Sigmoid colon (tissue), 7 donors: ENCODE measurements around the gene ZBED4. TPM values are rescaled to one million over a fixed set of nuclear protein-coding genes. Genes with fewer than 3 reads are reported as not detected.
"Not testable (repeated sequence)": the region's sequence is repeated elsewhere in the genome, so short reads cannot be mapped to it uniquely, and the experiment has no call there.

ENCODE experiments used
- DNase-seq: peaks from one replicate; pipeline ENCODE4 v3.0.0-alpha.2; 2019
- H3K27ac ChIP-seq, 4 donors: fragments of 200-600 bp; sonication (generic); one replicate each; pipeline ENCODE4 v1.5.1; 2016 to 2019; ENCODE audit warnings: mild to moderate bottlenecking in 1 of 4
- H3K27me3 ChIP-seq, 3 donors: fragments of 200-600 bp; sonication (generic); one replicate each; pipeline ENCODE4 v1.5.1; 2019; ENCODE audit warnings: mild to moderate bottlenecking in 1 of 3
- H3K36me3 ChIP-seq, 4 donors: fragments of 200-600 bp; sonication (generic); one replicate each; pipeline ENCODE4 v1.5.1; 2016 to 2019
- H3K4me1 ChIP-seq, 4 donors: fragments of 200-600 bp; sonication (generic); one replicate each; pipeline ENCODE4 v1.5.1; 2017 to 2019
- H3K4me3 ChIP-seq, 4 donors: fragments of 200-600 bp; sonication (generic); one replicate each; pipeline ENCODE4 v1.5.1; 2017 to 2019; ENCODE audit warnings: mild to moderate bottlenecking in 2 of 4, moderate library complexity in 1 of 4
- H3K9me3 ChIP-seq, 4 donors: fragments of 200-600 bp in 3 of 4; sonication (generic) in 3 of 4; one replicate each; pipeline versions ENCODE4 v1.5.1 to v1.6.1; 2013 to 2019
- EP300 ChIP-seq, 4 donors: sonication (generic); formaldehyde crosslinking; IDR thresholded peaks; one replicate each; pipeline ENCODE4 v1.6.1; 2017; ENCODE audit warnings: antibody characterized with exemption in 4 of 4
- POLR2A ChIP-seq, 2 donors: fragments of 450-650 bp; IDR thresholded peaks; one replicate each; pipeline ENCODE4 v1.6.1; 2016; ENCODE audit warnings: antibody characterized with exemption in 2 of 2, mild to moderate bottlenecking in 2 of 2, moderate library complexity in 2 of 2
- POLR2AphosphoS5 ChIP-seq, 4 donors: sonication (generic); formaldehyde crosslinking; IDR thresholded peaks; one replicate each; pipeline ENCODE4 v1.6.1; 2017; ENCODE audit warnings: antibody characterized with exemption in 4 of 4
- WGBS, 2 donors: extraction: QIAGEN DNeasy Blood & Tissue Kit; methylation state at CpG; one replicate each; pipeline ENCODE4 v1.1.7; 2013; 5-methylcytosine and 5-hydroxymethylcytosine counted together
- intact Hi-C: fragments of 100-400 bp; cut with DNase I; formaldehyde crosslinking; loops from one replicate; pipeline ENCODE4 v1.15.1; 2023
- polyA plus RNA-seq, 3 donors: library from polyadenylated mRNA; stranded (reverse); fragments of 200-250 nt; gene quantifications; one replicate each; pipeline ENCODE4 v1.2.3, GENCODE V29; 2013
- total RNA-seq, 4 donors: library from RNA; depleted of rRNA; stranded (reverse); fragments of >200 nt; gene quantifications; one replicate each; pipeline ENCODE4 v1.1.0, GENCODE V29; 2016
- TF ChIP-seq, protein P1 (sequence below), 4 experiments: fragments of 450-650 bp in 3 of 4; fragments of 200-600 bp in 1 of 4; IDR thresholded peaks; one replicate each; pipeline ENCODE4 v1.5.1; 2016 to 2019; ENCODE audit warnings: antibody characterized with exemption in 4 of 4, mild to moderate bottlenecking in 3 of 4, moderate library complexity in 2 of 4
- donor health status: healthy with polysubstance abuse.
- donor health status: Bipolar disorder and iron deficiency.
- donor health status: healthy.

Gene ZBED4
- total and polyA plus RNA-seq, 7 donors: 2.4 to 10.5 (median 4.6) TPM

DNA sequence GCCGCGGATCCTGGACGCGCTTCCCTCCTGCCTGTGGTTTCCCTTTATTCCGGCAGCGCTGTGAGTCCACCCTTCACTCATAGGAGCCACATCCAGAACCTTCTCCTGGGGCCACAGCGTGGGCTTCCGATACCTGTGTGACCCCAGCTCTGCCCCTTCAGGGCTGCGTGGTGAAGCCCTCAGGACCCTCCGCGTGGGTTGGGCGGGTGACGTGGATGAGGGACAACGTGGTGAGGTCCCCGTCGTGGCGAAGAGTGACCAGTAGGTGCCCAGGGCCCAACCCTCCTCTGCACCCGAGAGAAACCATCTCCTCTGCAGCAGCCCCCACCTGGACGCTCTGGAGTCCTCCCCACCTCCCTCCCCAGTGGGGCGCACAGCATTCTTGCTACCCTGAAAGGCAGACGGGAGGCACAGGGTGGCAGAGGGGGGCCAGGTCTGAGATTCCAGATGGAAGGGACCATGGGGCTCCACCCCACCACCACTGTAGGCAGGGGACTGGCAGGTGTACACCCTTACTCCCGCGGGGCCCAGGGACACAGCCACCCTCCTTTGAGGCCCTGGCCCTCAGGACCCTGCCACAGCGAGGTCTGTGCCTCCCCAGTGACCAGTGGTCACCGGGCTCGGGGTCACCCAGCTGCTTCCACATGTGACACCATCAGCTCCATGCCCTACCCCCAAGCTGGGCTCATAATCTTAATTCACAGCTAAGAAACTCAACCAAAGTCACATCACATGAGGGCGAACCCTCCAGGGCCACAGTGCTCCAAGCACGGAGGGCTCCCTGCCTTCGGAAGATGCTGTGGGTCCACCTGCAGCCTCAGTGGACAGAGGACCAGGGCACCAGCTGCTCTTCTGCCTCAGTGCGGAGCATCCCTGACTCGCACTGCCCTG lies 3.4 kb upstream of the ZBED4 start:
- Histone ChIP-seq H3K27ac (no peak overlapping the region), H3K36me3 (no peaks in the 10 kb centered on the region), H3K9me3 (no peaks in the 10 kb centered on the region), H3K4me1 (peaks cover 0 to 47% (median 38%) of the 10 kb centered on the region in 4 donors), H3K4me3 (peak overlapping the region in 2 of 4 donors; percentile 63 to 67), H3K27me3 (peaks cover 16 to 39% (median 26%) of the 10 kb centered on the region in 3 donors)
- TF ChIP-seq, protein P1, sequence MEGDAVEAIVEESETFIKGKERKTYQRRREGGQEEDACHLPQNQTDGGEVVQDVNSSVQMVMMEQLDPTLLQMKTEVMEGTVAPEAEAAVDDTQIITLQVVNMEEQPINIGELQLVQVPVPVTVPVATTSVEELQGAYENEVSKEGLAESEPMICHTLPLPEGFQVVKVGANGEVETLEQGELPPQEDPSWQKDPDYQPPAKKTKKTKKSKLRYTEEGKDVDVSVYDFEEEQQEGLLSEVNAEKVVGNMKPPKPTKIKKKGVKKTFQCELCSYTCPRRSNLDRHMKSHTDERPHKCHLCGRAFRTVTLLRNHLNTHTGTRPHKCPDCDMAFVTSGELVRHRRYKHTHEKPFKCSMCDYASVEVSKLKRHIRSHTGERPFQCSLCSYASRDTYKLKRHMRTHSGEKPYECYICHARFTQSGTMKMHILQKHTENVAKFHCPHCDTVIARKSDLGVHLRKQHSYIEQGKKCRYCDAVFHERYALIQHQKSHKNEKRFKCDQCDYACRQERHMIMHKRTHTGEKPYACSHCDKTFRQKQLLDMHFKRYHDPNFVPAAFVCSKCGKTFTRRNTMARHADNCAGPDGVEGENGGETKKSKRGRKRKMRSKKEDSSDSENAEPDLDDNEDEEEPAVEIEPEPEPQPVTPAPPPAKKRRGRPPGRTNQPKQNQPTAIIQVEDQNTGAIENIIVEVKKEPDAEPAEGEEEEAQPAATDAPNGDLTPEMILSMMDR (IDR thresholded peaks at IDR 0.05): no peak
- TF ChIP-seq POLR2AphosphoS5 (IDR thresholded peaks at IDR 0.05) (no peak), POLR2A (IDR thresholded peaks at IDR 0.05) (no peak), EP300 (IDR thresholded peaks at IDR 0.05) (no peak)
- DNase-seq: no peak
- intact Hi-C loops: loop anchor here (5.0 to 10.0 kb wide), 2 partner anchors 112 to 345 kb away; partner anchors contain the start of gene PIM3
- 62 to 65% methylated on average over 31 of the region's 31 CpGs for WGBS, 2 donors

DNA sequence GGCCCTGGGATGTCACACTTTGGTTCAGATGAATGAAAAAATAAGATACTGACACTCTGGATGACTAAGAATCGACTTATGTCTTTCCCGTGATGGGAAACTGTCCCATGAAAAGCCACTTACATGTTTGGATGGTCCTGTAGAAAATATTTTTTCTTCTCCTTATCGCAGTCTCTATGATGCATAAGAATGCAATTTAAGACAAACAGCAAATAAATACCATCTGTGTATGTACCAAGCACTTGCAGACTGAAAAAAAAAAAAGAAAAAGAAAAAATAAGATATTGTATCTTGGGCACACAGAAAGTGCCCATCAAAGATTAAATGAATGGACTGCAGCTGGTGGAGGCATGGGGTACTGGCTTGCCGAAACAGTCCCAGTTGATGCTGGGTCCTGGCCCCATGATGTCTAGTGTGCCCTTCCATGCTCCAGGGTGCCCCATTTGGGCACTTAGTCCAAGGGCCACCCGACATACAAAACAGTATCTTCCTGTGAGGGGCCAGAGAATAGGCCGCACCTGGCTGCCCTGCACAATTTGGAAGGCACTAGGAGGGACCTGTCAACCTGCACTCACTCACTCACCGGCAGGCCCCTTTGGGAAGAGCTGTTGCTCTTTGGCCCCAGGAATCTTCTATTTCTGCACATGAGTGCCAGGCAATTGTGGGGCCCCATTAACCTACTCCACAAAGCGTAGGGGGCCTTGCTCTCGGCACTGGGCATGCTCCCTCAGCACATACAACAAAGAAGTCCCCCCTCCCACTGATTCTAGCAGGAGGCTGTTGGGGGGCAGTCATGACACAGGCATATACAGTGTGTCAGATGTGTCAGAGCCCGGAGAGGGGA lies 2.5 kb upstream of the ZBED4 start:
- no peak for DNase-seq

DNA sequence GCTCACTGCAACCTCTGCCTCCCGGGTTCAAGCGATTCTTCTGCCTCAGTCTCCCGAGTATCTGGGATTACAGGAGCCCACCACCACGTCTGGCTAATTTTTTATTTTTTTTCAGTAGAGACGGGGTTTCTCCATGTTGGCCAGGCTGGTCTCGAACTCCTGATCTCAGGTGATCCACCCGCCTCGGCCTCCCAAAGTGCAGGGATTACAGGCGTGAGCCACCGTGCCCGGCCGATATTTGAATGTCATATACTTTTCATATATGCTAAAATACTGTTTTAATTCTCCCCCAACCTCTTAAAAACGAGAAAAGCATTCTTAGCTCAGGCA lies 1.1 kb upstream of the ZBED4 start:
- DNase-seq, H3K36me3 ChIP-seq, H3K9me3 ChIP-seq: not testable (repeated sequence)
- intact Hi-C loops: loop anchor here (2.0 to 10.0 kb wide), 3 partner anchors 60 to 342 kb away; partner anchors contain the start of gene PIM3
- H3K4me1 ChIP-seq: peaks cover 0 to 53% (median 44%) of the 10 kb centered on the region in 4 donors
- H3K27ac ChIP-seq: peak overlapping the region; percentile 91 to 94 (median 92)
- peak overlapping the region; percentile 52 to 70 (median 63) for H3K4me3 ChIP-seq
- WGBS, 2 donors: 24 to 55% methylated on average over 13 of the region's 13 CpGs
- peaks cover 16 to 33% (median 26%) of the 10 kb centered on the region in 3 donors for H3K27me3 ChIP-seq

More for the DNA sequence above, 2.5 kb upstream of the ZBED4 start:
- Histone ChIP-seq H3K9me3 (no peaks in the 10 kb centered on the region), H3K27ac (no peak overlapping the region), H3K4me3 (no peak overlapping the region), H3K27me3 (peaks cover 16 to 39% (median 26%) of the 10 kb centered on the region in 3 donors), H3K36me3 (no peaks in the 10 kb centered on the region), H3K4me1 (peaks cover 0 to 52% (median 44%) of the 10 kb centered on the region in 4 donors)
- TF ChIP-seq POLR2A (IDR thresholded peaks at IDR 0.05) (no peak), EP300 (IDR thresholded peaks at IDR 0.05) (no peak), POLR2AphosphoS5 (IDR thresholded peaks at IDR 0.05) (no peak)
- TF ChIP-seq, protein P1 (IDR thresholded peaks at IDR 0.05): no peak
- WGBS, 2 donors: 79 to 80% methylated on average over 10 of the region's 10 CpGs
- intact Hi-C loops: loop anchor here (5.0 to 10.0 kb wide), 2 partner anchors 111 to 344 kb away; partner anchors contain the start of gene PIM3

DNA sequence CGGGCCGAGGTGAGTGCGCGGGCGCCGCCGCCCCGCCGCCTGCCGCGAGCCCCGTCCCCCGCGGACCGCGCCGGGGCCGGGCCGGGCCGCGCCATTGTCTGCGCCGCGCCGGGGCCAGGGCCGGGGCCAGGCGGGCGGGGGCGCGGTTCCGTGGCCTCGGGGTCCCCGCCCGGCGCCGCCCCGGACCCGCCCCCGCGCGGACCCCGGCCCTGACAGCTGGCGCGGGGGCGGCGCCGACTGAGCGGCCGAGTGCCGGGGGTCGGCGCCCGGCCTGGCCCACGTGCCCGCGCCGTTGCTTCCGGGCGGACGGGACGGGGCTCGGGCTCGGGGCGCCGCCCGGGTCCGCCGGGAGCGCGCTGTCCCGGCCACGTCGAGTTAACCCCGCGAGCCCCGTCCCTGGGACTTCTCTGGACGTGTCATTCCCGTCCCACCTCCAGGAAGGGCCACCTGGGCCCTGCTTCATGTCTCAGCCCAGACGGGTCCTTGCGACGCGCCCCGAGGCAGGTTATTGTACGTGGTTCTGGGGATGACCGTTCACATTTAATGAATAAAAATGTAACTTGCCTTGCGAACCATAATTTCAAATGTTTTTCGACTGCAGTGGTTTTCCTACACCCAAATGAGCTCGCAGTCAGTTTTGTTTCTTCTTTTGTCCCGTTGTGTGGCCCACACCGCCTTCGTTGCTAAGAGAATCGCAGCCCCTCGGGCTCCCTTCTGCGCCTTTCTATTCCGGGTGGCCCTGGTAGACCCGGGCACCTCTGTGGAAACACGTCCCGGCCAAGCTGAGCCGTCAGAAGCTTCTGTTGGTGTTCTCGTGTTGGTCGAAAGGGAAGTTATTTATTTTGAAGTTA lies 562 bp downstream of the ZBED4 start:
- intact Hi-C loops: loop anchor here (1.0 to 10.0 kb wide), 5 partner anchors 26 to 341 kb away; partner anchors contain the start of genes ALG12, CRELD2 and PIM3
- Histone ChIP-seq H3K4me1 (peaks cover 0 to 38% (median 30%) of the 10 kb centered on the region in 4 donors), H3K36me3 (no peaks in the 10 kb centered on the region), H3K27me3 (peaks cover 9 to 16% (median 13%) of the 10 kb centered on the region in 3 donors), H3K9me3 (no peaks in the 10 kb centered on the region), H3K27ac (peak overlapping the region; percentile 45 to 75 (median 60)), H3K4me3 (peak overlapping the region; percentile 44 to 70 (median 52))
- TF ChIP-seq POLR2AphosphoS5 (IDR thresholded peaks at IDR 0.05) (peak in 1 of 4 donors; percentile 9), POLR2A (IDR thresholded peaks at IDR 0.05) (no peak)
- TF ChIP-seq, protein P1 (IDR thresholded peaks at IDR 0.05): no peak
- 1% methylated on average over 101 of the region's 101 CpGs for WGBS, 2 donors
- DNase-seq: no peak
